HepG2 (cell line): ENCODE results near the gene PRKG1. TPM values are rescaled to one million over a fixed set of nuclear protein-coding genes. Genes with fewer than 3 reads are reported as not detected.

Experiments used
- ATAC-seq: fragments of 200-7000 bp; cut with Tn5 transposase; 3 replicates; pipeline ENCODE4 v1.9.1; 2020; ENCODE audit warnings: mild to moderate bottlenecking, moderate library complexity
- BruUV-seq: library from RNA; stranded (reverse); fragments of 400-500 nt; replicated peaks from 2 replicates; lab custom pipeline; 2021; lab: Mats Ljungman, UMichigan
- CTCF ChIA-PET: fragments of 300-600 bp; formaldehyde crosslinking; extraction: SDS; loops from one replicate; lab custom pipeline; 2021; ENCODE audit warnings: low total read pairs, inconsistent platforms, low intra/inter-chr PET ratio; lab: Yijun Ruan, JAX
- POLR2A ChIA-PET: fragments of 350-600 bp; sonication (Branson Sonifier 250); formaldehyde crosslinking; loops from one replicate; lab custom pipeline; 2020; ENCODE audit warnings: antibody characterized with exemption, inconsistent platforms; lab: Yijun Ruan, JAX
- DNase-seq: peaks from one replicate; pipeline ENCODE4 v3.0.0-alpha.2; 2015; ENCODE audit warnings: low spot score
- FAIRE-seq: peaks from 3 replicates; lab custom pipeline; 2011; peaks lifted over from hg19 to GRCh38; lab: Jason Lieb, UNC
- H2AFZ ChIP-seq: one replicate; pipeline ENCODE4 v1.6.1; 2011; ENCODE audit warnings: low read length, inconsistent platforms
- H3K27ac ChIP-seq: fragments of 300-600 bp; 3 replicates; pipeline ENCODE4 v1.8.0; 2011; ENCODE audit warnings: mixed run types, mild to moderate bottlenecking, mixed read lengths, low read length, inconsistent platforms; ENCODE audit not compliant: insufficient read depth; ENCODE audit errors: extremely low read length
- H3K27me3 ChIP-seq, 2 experiments: fragments of 200-600 bp in 1 of 2; 2 replicates in 1 of 2; 3 replicates in 1 of 2; pipeline versions ENCODE4 v1.6.0 to v1.8.0; 2011; ENCODE audit warnings: low read length in 2 of 2, mild to moderate bottlenecking in 2 of 2, moderate library complexity in 2 of 2, inconsistent platforms in 1 of 2; ENCODE audit not compliant: insufficient read depth in 2 of 2, control insufficient read depth in 1 of 2
- H3K36me3 ChIP-seq, 2 experiments: fragments of 200-600 bp in 1 of 2; replicated peaks in 1 of 2; 2 replicates in 1 of 2; 3 replicates in 1 of 2; pipeline versions ENCODE4 v1.5.1 to v1.8.0; 2011; ENCODE audit warnings: low read length in 2 of 2, inconsistent platforms in 1 of 2; ENCODE audit not compliant: insufficient read depth in 2 of 2, control insufficient read depth in 1 of 2
- H3K4me1 ChIP-seq: 2 replicates; pipeline ENCODE4 v1.5.1; 2012; ENCODE audit warnings: low read length, inconsistent platforms; ENCODE audit not compliant: insufficient read depth
- H3K4me2 ChIP-seq: 2 replicates; pipeline ENCODE4 v1.6.0; 2011; ENCODE audit warnings: low read depth, low read length, inconsistent platforms
- H3K4me3 ChIP-seq, 3 experiments: fragments of 200-600 bp in 1 of 3; sonication (generic), shearing (Covaris generic) in 1 of 3; replicated peaks in 1 of 3; 2 replicates each; pipeline ENCODE4 v1.5.1; 2011 to 2016; ENCODE audit warnings: low read length in 3 of 3, inconsistent platforms in 2 of 3, low read depth in 2 of 3, mild to moderate bottlenecking in 2 of 3, control low read depth in 1 of 3, mixed read lengths in 1 of 3; ENCODE audit not compliant: insufficient read depth in 1 of 3
- H3K79me2 ChIP-seq: one replicate; pipeline ENCODE4 v1.6.1; 2011; ENCODE audit warnings: low read length, inconsistent platforms; ENCODE audit not compliant: insufficient read depth
- H3K9ac ChIP-seq: 2 replicates; pipeline ENCODE4 v1.6.0; 2011; ENCODE audit warnings: mild to moderate bottlenecking, low read depth, low read length, inconsistent platforms; ENCODE audit not compliant: insufficient read depth
- H3K9me3 ChIP-seq: 2 replicates; pipeline ENCODE4 v1.5.1; 2012; ENCODE audit warnings: mild to moderate bottlenecking, low read length
- H4K20me1 ChIP-seq: 2 replicates; pipeline ENCODE4 v1.6.0; 2011; ENCODE audit warnings: inconsistent platforms, mild to moderate bottlenecking, low read length, moderate library complexity; ENCODE audit not compliant: insufficient read depth
- ASH2L ChIP-seq: fragments of 300-600, 200-600 bp; sonication (generic); IDR thresholded peaks from 2 replicates; pipeline ENCODE4 v1.7.0; 2017; ENCODE audit warnings: low read depth, mild to moderate bottlenecking, moderate library complexity, mixed read lengths, low read length; ENCODE audit not compliant: insufficient read length
- ETV5 ChIP-seq: IDR thresholded peaks from 2 replicates; pipeline ENCODE4 v1.6.1; 2018; ENCODE audit warnings: missing biosample characterization, missing genetic modification reagents, inconsistent platforms, borderline replicate concordance
- MAF1 ChIP-seq: sonication (generic); formaldehyde crosslinking; IDR thresholded peaks from 2 replicates; pipeline ENCODE4 v1.5.0; 2020; ENCODE audit warnings: missing genetic modification reagents, borderline replicate concordance
- NCOA5 ChIP-seq: sonication (generic); formaldehyde crosslinking; IDR thresholded peaks from 2 replicates; pipeline ENCODE4 v1.4.0; 2020; ENCODE audit warnings: missing genetic modification reagents
- PHF8 ChIP-seq: sonication (generic); formaldehyde crosslinking; IDR thresholded peaks from 2 replicates; pipeline ENCODE4 v1.5.0; 2020; ENCODE audit warnings: missing genetic modification reagents
- RAD51 ChIP-seq: fragments of 450-650 bp; IDR thresholded peaks from 2 replicates; pipeline ENCODE4 v1.6.1; 2016; ENCODE audit warnings: borderline replicate concordance
- RBAK ChIP-seq: sonication (generic); formaldehyde crosslinking; IDR thresholded peaks from 2 replicates; pipeline ENCODE4 v1.5.1; 2020; ENCODE audit warnings: mild to moderate bottlenecking, missing genetic modification reagents
- RFX5 ChIP-seq: IDR thresholded peaks from 2 replicates; pipeline ENCODE4 v1.6.1; 2011; ENCODE audit warnings: low read depth, low read length, improper control_type of control experiment
- SAP130 ChIP-seq: IDR thresholded peaks from 2 replicates; pipeline ENCODE4 v1.6.1; 2016; ENCODE audit warnings: low read depth
- SOX13 ChIP-seq, 3 experiments: fragments of 450-650 bp in 1 of 3; sonication (generic) in 1 of 3; formaldehyde crosslinking in 1 of 3; IDR thresholded peaks in 2 of 3; conservative IDR thresholded peaks in 1 of 3; 2 replicates each; pipeline versions ENCODE4 v1.5.0 to v1.6.1; 2016 to 2020; ENCODE audit warnings: antibody characterized with exemption in 1 of 3, mild to moderate bottlenecking in 1 of 3, missing compliant biosample characterization in 1 of 3, missing genetic modification reagents in 1 of 3, moderate library complexity in 1 of 3
- ZFP36L1 ChIP-seq: sonication (generic); formaldehyde crosslinking; IDR thresholded peaks from 2 replicates; pipeline ENCODE4 v1.8.0; 2022; ENCODE audit warnings: mild to moderate bottlenecking, missing genetic modification reagents, moderate library complexity
- ZNF143 ChIP-seq: sonication (generic); formaldehyde crosslinking; IDR thresholded peaks from 2 replicates; pipeline ENCODE4 v1.4.0; 2020; ENCODE audit warnings: missing genetic modification reagents
- ZNF33A ChIP-seq: sonication (generic); formaldehyde crosslinking; IDR thresholded peaks from 2 replicates; pipeline ENCODE4 v1.5.1; 2020; ENCODE audit warnings: missing genetic modification reagents, mild to moderate bottlenecking, moderate library complexity, borderline replicate concordance
- ZNF501 ChIP-seq: sonication (generic); formaldehyde crosslinking; IDR thresholded peaks from 2 replicates; pipeline ENCODE4 v1.5.1; 2020; ENCODE audit warnings: mild to moderate bottlenecking, moderate library complexity, missing genetic modification reagents
- WGBS: methylation state at CpG from one replicate; pipeline ENCODE4 v1.1.6; 2017; ENCODE audit warnings: low lambda C conversion rate; 5-methylcytosine and 5-hydroxymethylcytosine counted together
- in situ Hi-C: cut with HindIII; loops from 2 replicates; pipeline ENCODE4 v1.10.0; 2017; ENCODE audit warnings: low pct_unique_long_range_greater_than_20kb; ENCODE audit not compliant: extremely low pct_ligation_motif_present
- intact Hi-C: fragments of 100-400 bp; cut with micrococcal nuclease; formaldehyde crosslinking; loops from one replicate; pipeline ENCODE4 v1.10.0; 2022; ENCODE audit not compliant: unreplicated experiment
- polyA plus RNA-seq, 8 experiments: library from polyadenylated mRNA; depleted of rRNA in 3 of 8; stranded (reverse) in 7 of 8; unstranded in 1 of 8; fragments of >200 nt; fragmentation: Illumina TruSeq in 4 of 8; extraction: Trizol in 4 of 8; gene quantifications; 2 replicates each; pipeline versions ENCODE4 v1.2.1 to v1.2.3, GENCODE V29; 2011 to 2016; ENCODE audit warnings: low read depth in 4 of 8, missing spikeins in 1 of 8, mixed read lengths in 1 of 8; ENCODE audit not compliant: insufficient read depth in 1 of 8
- total RNA-seq, 5 experiments: library from RNA; depleted of rRNA; stranded (reverse); fragments of >200 nt; fragmentation: Illumina TruSeq; extraction: Trizol; gene quantifications; 2 replicates each; pipeline ENCODE4 v1.2.3, GENCODE V29; 2016; ENCODE audit warnings: low read depth in 1 of 5
- TF ChIP-seq, protein P1 (sequence below): IDR thresholded peaks from 2 replicates; pipeline ENCODE4 v1.6.1; 2012; ENCODE audit warnings: inconsistent platforms
- TF ChIP-seq, protein P2 (sequence below): sonication (generic); formaldehyde crosslinking; IDR thresholded peaks from 2 replicates; pipeline ENCODE4 v1.4.0; 2020; ENCODE audit warnings: missing genetic modification reagents, borderline replicate concordance

The PRKG1 gene
- total and polyA plus RNA-seq, 2 of the 13 experiments (the other 11 are each of a cell fraction or from before 2014, with no cell fraction given), result 0.01 TPM; not detected in 1

DNA sequence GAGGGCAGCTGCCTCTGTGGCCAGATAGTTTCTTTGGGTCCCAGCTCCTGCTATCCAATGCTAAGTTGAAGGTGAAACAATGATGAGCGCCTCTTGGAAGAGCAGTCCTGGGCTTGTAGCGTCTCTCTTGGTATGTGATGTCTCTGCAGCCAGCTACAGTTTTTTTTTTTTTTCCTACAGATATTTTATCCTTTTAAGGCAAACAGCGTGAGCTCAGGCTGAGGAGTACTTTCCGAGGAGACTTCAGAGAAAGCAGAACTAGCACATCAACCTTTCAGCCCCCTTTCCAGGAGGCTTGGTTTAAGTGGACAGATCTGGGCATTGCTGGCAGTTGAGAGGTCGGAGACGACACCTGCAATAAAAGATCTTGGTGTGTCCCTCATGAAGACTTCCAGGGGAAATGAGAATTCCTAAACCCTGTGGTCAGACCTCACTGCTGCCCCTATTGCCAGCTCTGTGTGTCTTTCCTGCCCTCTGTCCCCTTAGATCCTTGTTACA lies 9.1 kb downstream of the PRKG1 start (continued):
- TF ChIP-seq SOX13 (IDR thresholded peaks at IDR 0.05) (no peak), SOX13 (CRISPR knock-in tag; conservative IDR thresholded peaks at IDR 0.05 in 1 of 2, IDR thresholded peaks at IDR 0.05 in 1 of 2) (no peak), SAP130 (CRISPR knock-in tag) (no peak), ZNF501 (CRISPR knock-in tag) (no peak), MAF1 (no peak)
- TF ChIP-seq, all 625 proteins: peak for 0

DNA sequence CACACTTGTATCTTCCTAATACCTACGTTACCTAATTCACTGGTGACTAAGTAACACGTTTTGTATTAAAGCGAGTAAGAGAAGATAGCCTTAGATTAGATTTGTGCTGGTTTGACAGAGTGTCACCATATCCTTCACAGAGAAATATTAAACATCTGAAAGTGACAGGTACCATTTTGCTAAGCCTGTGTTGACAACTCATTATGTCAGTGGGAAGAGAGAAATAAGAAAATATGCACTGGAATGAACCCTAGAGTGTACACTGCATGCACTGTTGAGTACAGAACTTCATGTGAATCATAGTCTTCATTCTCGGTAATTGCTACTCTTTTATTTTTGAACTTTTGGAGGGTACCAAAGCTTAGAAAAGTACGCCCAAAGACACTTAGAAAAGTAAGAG lies 10.9 kb downstream of the PRKG1 start:
- H4K20me1 ChIP-seq, result no peaks in the 10 kb centered on the region
- no peak for DNase-seq
- BruUV-seq, result no TSS peak
- WGBS, result 1% methylated on average over 5 of the region's 5 CpGs
- H2AFZ ChIP-seq, result no peak overlapping the region
- H3K4me1 ChIP-seq, result no peaks in the 10 kb centered on the region
- no peak overlapping the region for H3K9ac ChIP-seq
- H3K79me2 ChIP-seq, result no peaks in the 10 kb centered on the region
- no peaks in the 10 kb centered on the region for H3K9me3 ChIP-seq
- no peaks in the 10 kb centered on the region for H3K36me3 ChIP-seq
- CTCF ChIA-PET, result no interaction called here
- H3K4me2 ChIP-seq, result no peak overlapping the region
- no peak for FAIRE-seq
- no peak overlapping the region for H3K27ac ChIP-seq
- TF ChIP-seq ZNF33A, result no peak
- no peak for TF ChIP-seq ASH2L
- no peak for TF ChIP-seq RAD51
- no peak for TF ChIP-seq ZFP36L1 (CRISPR knock-in tag)
- no peak for TF ChIP-seq PHF8 (CRISPR knock-in tag)
- TF ChIP-seq, protein P1, sequence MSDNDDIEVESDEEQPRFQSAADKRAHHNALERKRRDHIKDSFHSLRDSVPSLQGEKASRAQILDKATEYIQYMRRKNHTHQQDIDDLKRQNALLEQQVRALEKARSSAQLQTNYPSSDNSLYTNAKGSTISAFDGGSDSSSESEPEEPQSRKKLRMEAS, result no peak
- TF ChIP-seq, protein P2, sequence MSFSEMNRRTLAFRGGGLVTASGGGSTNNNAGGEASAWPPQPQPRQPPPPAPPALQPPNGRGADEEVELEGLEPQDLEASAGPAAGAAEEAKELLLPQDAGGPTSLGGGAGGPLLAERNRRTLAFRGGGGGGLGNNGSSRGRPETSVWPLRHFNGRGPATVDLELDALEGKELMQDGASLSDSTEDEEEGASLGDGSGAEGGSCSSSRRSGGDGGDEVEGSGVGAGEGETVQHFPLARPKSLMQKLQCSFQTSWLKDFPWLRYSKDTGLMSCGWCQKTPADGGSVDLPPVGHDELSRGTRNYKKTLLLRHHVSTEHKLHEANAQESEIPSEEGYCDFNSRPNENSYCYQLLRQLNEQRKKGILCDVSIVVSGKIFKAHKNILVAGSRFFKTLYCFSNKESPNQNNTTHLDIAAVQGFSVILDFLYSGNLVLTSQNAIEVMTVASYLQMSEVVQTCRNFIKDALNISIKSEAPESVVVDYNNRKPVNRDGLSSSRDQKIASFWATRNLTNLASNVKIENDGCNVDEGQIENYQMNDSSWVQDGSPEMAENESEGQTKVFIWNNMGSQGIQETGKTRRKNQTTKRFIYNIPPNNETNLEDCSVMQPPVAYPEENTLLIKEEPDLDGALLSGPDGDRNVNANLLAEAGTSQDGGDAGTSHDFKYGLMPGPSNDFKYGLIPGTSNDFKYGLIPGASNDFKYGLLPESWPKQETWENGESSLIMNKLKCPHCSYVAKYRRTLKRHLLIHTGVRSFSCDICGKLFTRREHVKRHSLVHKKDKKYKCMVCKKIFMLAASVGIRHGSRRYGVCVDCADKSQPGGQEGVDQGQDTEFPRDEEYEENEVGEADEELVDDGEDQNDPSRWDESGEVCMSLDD (CRISPR knock-in tag), result no peak
- TF ChIP-seq ZNF143 (CRISPR knock-in tag), result no peak
- no peak for TF ChIP-seq NCOA5 (CRISPR knock-in tag)
- TF ChIP-seq ETV5, result no peak
- TF ChIP-seq RFX5, result no peak
- no peak for TF ChIP-seq RBAK (CRISPR knock-in tag)
- ATAC-seq, result no peak
- POLR2A ChIA-PET, result no interaction called here
- in situ Hi-C loops (no loop called here), intact Hi-C loops (no loop called here)
- H3K4me3 ChIP-seq, result no peak overlapping the region
- no peaks in the 10 kb centered on the region; a peak in 1 of 5 replicates for H3K27me3 ChIP-seq
